Measurements from ENCODE around the gene ATP9A. TPM values are rescaled to one million over a fixed set of nuclear protein-coding genes. Genes with fewer than 3 reads are reported as not detected.

Gene ATP9A
- polyA plus RNA-seq, 1 of the 3 experiments (the other 2 are of a cell fraction), result 11.0 TPM

GRCh38 chr20:51577432-51578144 is 190.6 kb downstream of the ATP9A start:
- H3K4me1 ChIP-seq (ENCODE audit: control insufficient read depth in 1 of 2, insufficient read depth in 2 of 2, low read depth in 1 of 2, low read length in 1 of 2), result no peaks in the 10 kb centered on the region
- H3K4me3 ChIP-seq (ENCODE audit: low read depth in 2 of 2, low read length in 1 of 2), result no peak overlapping the region
- POLR2A ChIA-PET, result no interaction called here
- no peak overlapping the region for H3K27ac ChIP-seq (ENCODE audit: low read depth in 2 of 2, low read length in 1 of 2)
- 79% methylated on average over 10 of the region's 11 CpGs for WGBS (ENCODE audit: low lambda C conversion rate)
- H3K9me3 ChIP-seq, result no peaks in the 10 kb centered on the region
- no peak overlapping the region for H3K9ac ChIP-seq
- CTCF ChIA-PET, result interaction anchor here (0.7 to 1.7 kb wide), 2 partner anchors 17 to 590 kb away, joined by 4 to 7 read pairs; no protein-coding TSS in a partner anchor
- no peaks in the 10 kb centered on the region for H3K79me2 ChIP-seq (ENCODE audit: insufficient read depth)
- H3K27me3 ChIP-seq (ENCODE audit: insufficient read depth), result no peaks in the 10 kb centered on the region
- no peak overlapping the region for H2AFZ ChIP-seq (ENCODE audit: low read depth)
- H3F3A ChIP-seq (replicated peaks; ENCODE audit: insufficient read depth), result no peaks in the 10 kb centered on the region
- no peaks in the 10 kb centered on the region for H3K36me3 ChIP-seq (replicated peaks in 1 of 2; ENCODE audit: control insufficient read depth in 1 of 2, insufficient read depth in 2 of 2, low read length in 1 of 2)
- H3K4me2 ChIP-seq, result no peak overlapping the region
- TF ChIP-seq RCOR1 (IDR thresholded peaks at IDR 0.05; ENCODE audit: low read length) (no peak), EP300 (IDR thresholded peaks at IDR 0.05; ENCODE audit: borderline replicate concordance in 1 of 2, low read depth in 1 of 2, low read length in 1 of 2) (no peak), RXRA (IDR thresholded peaks at IDR 0.05; ENCODE audit: borderline replicate concordance, low read depth) (no peak), FOSL2 (IDR thresholded peaks at IDR 0.05; ENCODE audit: borderline replicate concordance, low read depth) (no peak), USF1 (IDR thresholded peaks at IDR 0.05; ENCODE audit: borderline replicate concordance, low read depth) (no peak), MEF2A (IDR thresholded peaks at IDR 0.05; ENCODE audit: borderline replicate concordance, low read depth) (no peak), SIN3A (IDR thresholded peaks at IDR 0.05; ENCODE audit: borderline replicate concordance, low read depth, low read length) (no peak), MXI1 (IDR thresholded peaks at IDR 0.05; ENCODE audit: low read depth, low read length) (no peak), NRF1 (IDR thresholded peaks at IDR 0.05; ENCODE audit: low read depth, low read length) (no peak)
- TF ChIP-seq, protein P1, sequence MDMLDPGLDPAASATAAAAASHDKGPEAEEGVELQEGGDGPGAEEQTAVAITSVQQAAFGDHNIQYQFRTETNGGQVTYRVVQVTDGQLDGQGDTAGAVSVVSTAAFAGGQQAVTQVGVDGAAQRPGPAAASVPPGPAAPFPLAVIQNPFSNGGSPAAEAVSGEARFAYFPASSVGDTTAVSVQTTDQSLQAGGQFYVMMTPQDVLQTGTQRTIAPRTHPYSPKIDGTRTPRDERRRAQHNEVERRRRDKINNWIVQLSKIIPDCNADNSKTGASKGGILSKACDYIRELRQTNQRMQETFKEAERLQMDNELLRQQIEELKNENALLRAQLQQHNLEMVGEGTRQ (IDR thresholded peaks at IDR 0.05; ENCODE audit: borderline replicate concordance, low read depth, low read length), result no peak
- TF ChIP-seq, protein P2, sequence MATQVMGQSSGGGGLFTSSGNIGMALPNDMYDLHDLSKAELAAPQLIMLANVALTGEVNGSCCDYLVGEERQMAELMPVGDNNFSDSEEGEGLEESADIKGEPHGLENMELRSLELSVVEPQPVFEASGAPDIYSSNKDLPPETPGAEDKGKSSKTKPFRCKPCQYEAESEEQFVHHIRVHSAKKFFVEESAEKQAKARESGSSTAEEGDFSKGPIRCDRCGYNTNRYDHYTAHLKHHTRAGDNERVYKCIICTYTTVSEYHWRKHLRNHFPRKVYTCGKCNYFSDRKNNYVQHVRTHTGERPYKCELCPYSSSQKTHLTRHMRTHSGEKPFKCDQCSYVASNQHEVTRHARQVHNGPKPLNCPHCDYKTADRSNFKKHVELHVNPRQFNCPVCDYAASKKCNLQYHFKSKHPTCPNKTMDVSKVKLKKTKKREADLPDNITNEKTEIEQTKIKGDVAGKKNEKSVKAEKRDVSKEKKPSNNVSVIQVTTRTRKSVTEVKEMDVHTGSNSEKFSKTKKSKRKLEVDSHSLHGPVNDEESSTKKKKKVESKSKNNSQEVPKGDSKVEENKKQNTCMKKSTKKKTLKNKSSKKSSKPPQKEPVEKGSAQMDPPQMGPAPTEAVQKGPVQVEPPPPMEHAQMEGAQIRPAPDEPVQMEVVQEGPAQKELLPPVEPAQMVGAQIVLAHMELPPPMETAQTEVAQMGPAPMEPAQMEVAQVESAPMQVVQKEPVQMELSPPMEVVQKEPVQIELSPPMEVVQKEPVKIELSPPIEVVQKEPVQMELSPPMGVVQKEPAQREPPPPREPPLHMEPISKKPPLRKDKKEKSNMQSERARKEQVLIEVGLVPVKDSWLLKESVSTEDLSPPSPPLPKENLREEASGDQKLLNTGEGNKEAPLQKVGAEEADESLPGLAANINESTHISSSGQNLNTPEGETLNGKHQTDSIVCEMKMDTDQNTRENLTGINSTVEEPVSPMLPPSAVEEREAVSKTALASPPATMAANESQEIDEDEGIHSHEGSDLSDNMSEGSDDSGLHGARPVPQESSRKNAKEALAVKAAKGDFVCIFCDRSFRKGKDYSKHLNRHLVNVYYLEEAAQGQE (IDR thresholded peaks at IDR 0.05; ENCODE audit: low read depth, low read length), result no peak
- no peak for DNase-seq
- H3K9me2 ChIP-seq, result no peaks in the 10 kb centered on the region
- no peaks in the 10 kb centered on the region for H4K20me1 ChIP-seq (ENCODE audit: insufficient read depth)
